ENCODE data around the gene PSMD1. TPM values are rescaled to one million over a fixed set of nuclear protein-coding genes. Genes with fewer than 3 reads are reported as not detected.
A peak's percentile ranks its signal among the peaks of the same experiment; 100 is the strongest.
"Not testable (repeated sequence)": the region's sequence is repeated elsewhere in the genome, so short reads cannot be mapped to it uniquely, and the experiment has no call there.

PSMD1 gene
- total RNA-seq, 2 experiments from 2014 or later, result 27.9 to 31.3 TPM

- Mint-ChIP-seq H3K27ac (no peak overlapping the region), H3K36me3 (ENCODE audit: low read depth) (peaks cover 98% of the 10 kb centered on the region), H3K9me3 (peaks cover 3% of the 10 kb centered on the region), H3K4me3 (no peak overlapping the region), H3K4me1 (ENCODE audit: low read depth) (no peaks in the 10 kb centered on the region), H3K27me3 (no peaks in the 10 kb centered on the region)
- H3K27ac ChIP-seq (ENCODE audit: low read depth in 1 of 2, low read length in 2 of 2), result no peak overlapping the region
- no peak for ATAC-seq (ENCODE audit: poor library complexity)
- ChIA-PET CTCF (interaction anchor here (1.4 kb wide), 1 partner anchor 10 kb away, joined by 3 read pairs; no protein-coding TSS in a partner anchor), POLR2A (no interaction called here)
- H3K4me1 ChIP-seq (ENCODE audit: insufficient read depth, low read length), result no peaks in the 10 kb centered on the region
- intact Hi-C loops (cut with DNase I, micrococcal nuclease), result no loop called here
- peaks cover 7 to 8% of the 10 kb centered on the region in 2 experiments for H3K9me3 ChIP-seq (ENCODE audit: control insufficient read depth in 1 of 2, insufficient read depth in 1 of 2, low read length in 2 of 2)
- peaks cover 53% of the 10 kb centered on the region for H3K36me3 ChIP-seq (ENCODE audit: insufficient read depth, low read length)
- no peak overlapping the region for H3K4me3 ChIP-seq (ENCODE audit: low read length)
- no peak for DNase-seq
- TF ChIP-seq CTCF (IDR thresholded peaks at IDR 0.05), result no peak
- no peaks in the 10 kb centered on the region for H3K27me3 ChIP-seq (ENCODE audit: control insufficient read depth in 1 of 2, insufficient read depth in 2 of 2, low read length in 2 of 2)
These were observed 37.3 kb downstream of the PSMD1 start for GRCh38 chr2:231093933-231094332.

- peaks cover 99% of the 10 kb centered on the region for H3K36me3 Mint-ChIP-seq (ENCODE audit: low read depth)
- no peak for TF ChIP-seq CTCF (IDR thresholded peaks at IDR 0.05)
- peaks cover 12 to 17% of the 10 kb centered on the region in 2 experiments for H3K9me3 ChIP-seq (ENCODE audit: control insufficient read depth in 1 of 2, insufficient read depth in 1 of 2, low read length in 2 of 2)
- ATAC-seq (ENCODE audit: poor library complexity) (no peak), DNase-seq (no peak)
- no peaks in the 10 kb centered on the region for H3K4me1 Mint-ChIP-seq (ENCODE audit: low read depth)
- no peaks in the 10 kb centered on the region for H3K27me3 ChIP-seq (ENCODE audit: control insufficient read depth in 1 of 2, insufficient read depth in 2 of 2, low read length in 2 of 2)
- ChIA-PET CTCF (interaction anchor here (1.4 kb wide), 1 partner anchor 9 kb away, joined by 3 read pairs; no protein-coding TSS in a partner anchor), POLR2A (no interaction called here)
- no peak overlapping the region for H3K27ac ChIP-seq (ENCODE audit: low read depth in 1 of 2, low read length in 2 of 2)
- H3K4me3 Mint-ChIP-seq, result no peak overlapping the region
- no peak overlapping the region for H3K4me3 ChIP-seq (ENCODE audit: low read length)
- intact Hi-C loops (cut with DNase I, micrococcal nuclease), result no loop called here
- H3K4me1 ChIP-seq (ENCODE audit: insufficient read depth, low read length), result no peaks in the 10 kb centered on the region
- peaks cover 4% of the 10 kb centered on the region for H3K9me3 Mint-ChIP-seq
- no peaks in the 10 kb centered on the region for H3K27me3 Mint-ChIP-seq
- H3K27ac Mint-ChIP-seq, result no peak overlapping the region
- peaks cover 50% of the 10 kb centered on the region for H3K36me3 ChIP-seq (ENCODE audit: insufficient read depth, low read length)
These were observed 38.2 kb downstream of the PSMD1 start for GRCh38 chr2:231094736-231095346.

- TF ChIP-seq CTCF (IDR thresholded peaks at IDR 0.05), result no peak
- Histone ChIP-seq H3K4me3 (ENCODE audit: low read length) (no peak overlapping the region), H3K4me1 (ENCODE audit: insufficient read depth, low read length) (no peaks in the 10 kb centered on the region), H3K27me3 (ENCODE audit: control insufficient read depth in 1 of 2, insufficient read depth in 2 of 2, low read length in 2 of 2) (no peaks in the 10 kb centered on the region), H3K9me3 (ENCODE audit: control insufficient read depth in 1 of 2, insufficient read depth in 1 of 2, low read length in 2 of 2) (peaks cover 16 to 22% of the 10 kb centered on the region in 2 experiments), H3K36me3 (ENCODE audit: insufficient read depth, low read length) (peaks cover 41% of the 10 kb centered on the region), H3K27ac (ENCODE audit: low read depth in 1 of 2, low read length in 2 of 2) (no peak overlapping the region)
- CTCF ChIA-PET, result no interaction called here
- DNase-seq, result peak in 1 of 14 experiments; percentile 11
- Mint-ChIP-seq H3K4me3 (no peak overlapping the region), H3K36me3 (ENCODE audit: low read depth) (peaks cover 76% of the 10 kb centered on the region), H3K27me3 (no peaks in the 10 kb centered on the region), H3K9me3 (peaks cover 7% of the 10 kb centered on the region), H3K4me1 (ENCODE audit: low read depth) (peaks cover 5% of the 10 kb centered on the region), H3K27ac (no peak overlapping the region)
- no peak for ATAC-seq (ENCODE audit: poor library complexity)
- intact Hi-C loops (cut with DNase I, micrococcal nuclease), result loop anchor here (5.0 to 10.0 kb wide), 3 partner anchors 47 to 312 kb away; no protein-coding TSS in a partner anchor
- POLR2A ChIA-PET, result no interaction called here
These were observed 43.3 kb downstream of the PSMD1 start for GRCh38 chr2:231099918-231100317.

- H3K27ac ChIP-seq (ENCODE audit: low read depth in 1 of 2, low read length in 2 of 2); H3K9me3 Mint-ChIP-seq; H3K4me1 Mint-ChIP-seq (ENCODE audit: low read depth); H3K4me1 ChIP-seq (ENCODE audit: insufficient read depth, low read length); H3K4me3 ChIP-seq (ENCODE audit: low read length); DNase-seq; POLR2A ChIA-PET; H3K27me3 Mint-ChIP-seq; H3K27ac Mint-ChIP-seq; H3K27me3 ChIP-seq (ENCODE audit: control insufficient read depth in 1 of 2, insufficient read depth in 2 of 2, low read length in 2 of 2); CTCF ChIA-PET; H3K4me3 Mint-ChIP-seq; ATAC-seq (ENCODE audit: poor library complexity): not testable (repeated sequence)
- H3K36me3 Mint-ChIP-seq (ENCODE audit: low read depth), result peaks cover 72% of the 10 kb centered on the region
- H3K9me3 ChIP-seq (ENCODE audit: control insufficient read depth in 1 of 2, insufficient read depth in 1 of 2, low read length in 2 of 2), result peaks cover 16 to 22% of the 10 kb centered on the region in 2 experiments
- intact Hi-C loops (cut with DNase I, micrococcal nuclease), result loop anchor here (5.0 to 10.0 kb wide), 3 partner anchors 47 to 312 kb away; no protein-coding TSS in a partner anchor
- peaks cover 37% of the 10 kb centered on the region for H3K36me3 ChIP-seq (ENCODE audit: insufficient read depth, low read length)
These were observed 43.7 kb downstream of the PSMD1 start for GRCh38 chr2:231100321-231100720.

All from CD4-positive, alpha-beta T cell (primary cell).